ENCODE measurements around the gene DRICH1.

GRCh38 chr22:23575601-23576000 lies 56.5 kb downstream of the DRICH1 start:
- no peak for TF ChIP-seq POLR2A (IDR thresholded peaks at IDR 0.05)
- no peak for TF ChIP-seq CTCF (IDR thresholded peaks at IDR 0.05)

Measured in uterus (tissue), 2 donors.